Stimulated activated CD4-positive, alpha-beta T cell treated with anti-CD3 and anti-CD28 coated beads, Interleukin-2, amount 100 ng/mL, for 48 hours (primary cell): ENCODE results near the gene BGLAP.

Source experiments
- DNase-seq, 2 donors: peaks; one replicate each; pipeline ENCODE4 v3.0.0-alpha.2; 2020

The BGLAP gene

GRCh38 chr1:156228501-156228900, 13.5 kb upstream of the BGLAP start:
- no peak for DNase-seq

GRCh38 chr1:156229809-156230472, 12.0 kb upstream of the BGLAP start:
- no peak for DNase-seq

- DNase-seq, result no peak
These were observed 11.5 kb upstream of the BGLAP start for GRCh38 chr1:156230473-156230837.

GRCh38 chr1:156232201-156232894, 9.6 kb upstream of the BGLAP start:
- DNase-seq, result no peak

GRCh38 chr1:156233426-156234127, 8.4 kb upstream of the BGLAP start:
- DNase-seq, result no peak

GRCh38 chr1:156236164-156236563, 5.8 kb upstream of the BGLAP start:
- no peak for DNase-seq

- no peak for DNase-seq
These were observed 3.7 kb upstream of the BGLAP start for GRCh38 chr1:156238248-156238647.

GRCh38 chr1:156241311-156241811, 623 bp upstream of the BGLAP start:
- no peak for DNase-seq

GRCh38 chr1:156242738-156243137, 754 bp downstream of the BGLAP start:
- no peak for DNase-seq

GRCh38 chr1:156244126-156244525, 2.1 kb downstream of the BGLAP start:
- no peak for DNase-seq

GRCh38 chr1:156244712-156245111, 2.7 kb downstream of the BGLAP start:
- DNase-seq, result no peak

- no peak for DNase-seq
These were observed 3.7 kb downstream of the BGLAP start for GRCh38 chr1:156245451-156246232.

- no peak for DNase-seq
These were observed 4.3 kb downstream of the BGLAP start for GRCh38 chr1:156246241-156246780.

- DNase-seq, result no peak
These were observed 4.9 kb downstream of the BGLAP start for GRCh38 chr1:156246781-156247459.

GRCh38 chr1:156247460-156248322, 5.7 kb downstream of the BGLAP start, which contains the start of gene PAQR6:
TSS of gene PAQR6 (minus strand) at chr1:156248056. CDS start at chr1:156246731, 1,325 bp downstream.
- DNase-seq, result no peak

GRCh38 chr1:156248323-156248683, 6.3 kb downstream of the BGLAP start:
- no peak for DNase-seq

- DNase-seq, result no peak
These were observed 7.6 kb downstream of the BGLAP start for GRCh38 chr1:156249593-156249992.

- DNase-seq, result no peak
These were observed 9.5 kb downstream of the BGLAP start for GRCh38 chr1:156251527-156251926.

GRCh38 chr1:156253634-156254033, 11.7 kb downstream of the BGLAP start:
- no peak for DNase-seq

GRCh38 chr1:156257711-156258110, 15.7 kb downstream of the BGLAP start:
- DNase-seq, result no peak

GRCh38 chr1:156258859-156259258, 16.9 kb downstream of the BGLAP start:
- no peak for DNase-seq
